IgD-negative memory B cell (primary cell): ENCODE measurements around the gene DNAI1. TPM values are rescaled to one million over a fixed set of nuclear protein-coding genes. Genes with fewer than 3 reads are reported as not detected.
A peak's percentile ranks its signal among the peaks of the same experiment; 100 is the strongest.
"Not testable (repeated sequence)": the region's sequence is repeated elsewhere in the genome, so short reads cannot be mapped to it uniquely, and the experiment has no call there.

Source experiments
- H3K27ac Mint-ChIP-seq, 3 donors: one replicate each; pipeline ENCODE4 v1.8.0; 2020 to 2022; ENCODE audit warnings: mild to moderate bottlenecking in 3 of 3, mixed read lengths in 3 of 3, moderate library complexity in 1 of 3
- H3K27me3 Mint-ChIP-seq: one replicate; pipeline ENCODE4 v1.8.0; 2021; ENCODE audit warnings: mixed read lengths
- H3K36me3 Mint-ChIP-seq: one replicate; pipeline ENCODE4 v1.8.0; 2020; ENCODE audit warnings: mild to moderate bottlenecking, mixed read lengths
- H3K4me1 Mint-ChIP-seq, 3 donors: one replicate each; pipeline ENCODE4 v1.8.0; 2020 to 2022; ENCODE audit warnings: mixed read lengths in 3 of 3, mild to moderate bottlenecking in 1 of 3
- H3K4me3 Mint-ChIP-seq, 4 donors: one replicate each; pipeline ENCODE4 v1.8.0; 2020 to 2022; ENCODE audit warnings: mild to moderate bottlenecking in 4 of 4, mixed read lengths in 4 of 4, moderate library complexity in 3 of 4
- H3K9me3 Mint-ChIP-seq, 3 donors: one replicate each; pipeline ENCODE4 v1.8.0; 2020 to 2021; ENCODE audit warnings: mixed read lengths in 3 of 3, mild to moderate bottlenecking in 1 of 3
- polyA plus RNA-seq: library from polyadenylated mRNA; unstranded; fragments of 300-500 nt; fragmentation: Illumina TruSeq; gene quantifications from one replicate; pipeline ENCODE4 v1.2.3, GENCODE V29; 2021

The DNAI1 gene
- polyA plus RNA-seq, 1 donor from 2014 or later = not detected

- Mint-ChIP-seq H3K9me3 (no peaks in the 10 kb centered on the region), H3K36me3 (peaks cover 1% of the 10 kb centered on the region), H3K4me3 (peak overlapping the region in 3 of 4 donors; percentile 10 to 36 (median 19)), H3K27me3 (peaks cover 2% of the 10 kb centered on the region), H3K4me1 (peaks cover 16 to 18% (median 17%) of the 10 kb centered on the region in 3 donors), H3K27ac (peak overlapping the region in 1 of 3 donors; percentile 79)
These were observed 751 bp downstream of the DNAI1 start for GRCh38 chr9:34459356-34459755.

- Mint-ChIP-seq H3K36me3 (peaks cover 1% of the 10 kb centered on the region), H3K4me3 (peak overlapping the region in 2 of 4 donors; percentile 32 to 36), H3K9me3 (no peaks in the 10 kb centered on the region), H3K4me1 (peaks cover 16 to 18% (median 17%) of the 10 kb centered on the region in 3 donors), H3K27me3 (peaks cover 2% of the 10 kb centered on the region), H3K27ac (peak overlapping the region in 1 of 3 donors; percentile 1)
These were observed 1.3 kb downstream of the DNAI1 start for GRCh38 chr9:34459941-34460340.

DNA sequence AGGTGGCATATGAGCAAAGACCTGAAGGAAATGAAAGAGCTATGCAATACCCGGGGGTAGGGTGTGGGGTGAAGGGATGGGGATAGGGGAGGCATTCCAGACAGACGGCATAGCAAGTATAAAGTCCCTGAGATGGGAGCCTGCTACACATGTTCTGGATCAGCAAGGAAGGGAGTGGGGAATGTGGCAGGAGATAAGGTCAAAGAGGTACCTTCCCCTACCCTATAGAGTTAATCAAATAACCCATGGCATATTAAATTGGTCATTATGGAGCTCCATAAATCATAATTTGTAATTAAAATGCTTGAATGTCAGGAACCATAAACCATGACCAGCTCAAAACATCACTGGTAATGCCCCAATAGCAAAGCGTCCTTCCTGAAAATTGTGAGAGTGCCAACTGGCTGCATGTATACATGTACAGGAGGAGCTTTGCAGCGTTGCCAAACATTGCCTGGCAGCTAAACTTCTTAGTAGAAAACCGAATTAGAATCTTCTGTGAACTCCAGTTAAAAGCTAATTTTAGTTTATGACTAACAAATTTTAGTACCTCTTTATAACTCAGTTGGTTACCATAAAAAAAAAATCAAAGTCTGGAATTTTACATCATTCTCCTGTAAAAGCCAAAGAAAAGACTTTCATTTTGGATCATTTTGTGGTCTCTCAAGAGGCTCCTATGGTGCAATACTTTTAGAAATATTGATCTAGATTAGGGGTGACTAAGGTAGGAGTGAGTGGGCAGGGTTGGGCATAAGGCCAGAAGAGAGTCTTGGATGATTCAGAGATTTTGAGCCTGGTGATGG is 4.7 kb downstream of the DNAI1 start:
- Mint-ChIP-seq H3K27me3 (peaks cover 2% of the 10 kb centered on the region), H3K4me3 (no peak overlapping the region), H3K4me1 (peaks cover 6 to 11% (median 8%) of the 10 kb centered on the region in 3 donors), H3K27ac (no peak overlapping the region), H3K9me3 (no peaks in the 10 kb centered on the region), H3K36me3 (peaks cover 1% of the 10 kb centered on the region)

GRCh38 chr9:34463901-34464232 is 5.3 kb downstream of the DNAI1 start:
- Mint-ChIP-seq H3K27me3 (peaks cover 2% of the 10 kb centered on the region), H3K4me3 (no peak overlapping the region), H3K4me1 (peaks cover under 1 to 7% (median 6%) of the 10 kb centered on the region in 3 donors), H3K36me3 (peaks cover 1% of the 10 kb centered on the region), H3K27ac (no peak overlapping the region), H3K9me3 (no peaks in the 10 kb centered on the region)

DNA sequence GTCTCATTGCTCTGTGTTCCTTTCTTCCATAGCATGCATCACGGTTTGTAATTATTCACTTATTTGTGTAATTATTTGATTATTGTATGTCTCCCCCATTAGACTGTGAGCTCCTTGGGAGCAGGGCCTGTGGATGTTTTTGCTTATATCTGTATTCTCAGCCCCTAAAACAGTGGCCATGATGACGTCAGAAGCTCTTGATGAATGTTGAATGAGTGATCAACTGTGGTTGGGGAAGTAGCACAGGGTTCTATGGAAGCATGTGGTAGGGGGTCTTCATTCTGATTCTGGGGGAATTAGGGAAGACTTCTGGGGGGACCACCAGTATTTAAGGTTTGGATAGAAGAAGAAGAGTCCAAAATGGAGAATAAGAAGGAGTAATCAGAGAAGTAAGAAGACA is 6.0 kb downstream of the DNAI1 start:
- H3K4me1 Mint-ChIP-seq = peaks cover 0 to 3% (median 3%) of the 10 kb centered on the region in 3 donors
- H3K4me3 Mint-ChIP-seq = no peak overlapping the region
- no peaks in the 10 kb centered on the region for H3K9me3 Mint-ChIP-seq
- peaks cover 1% of the 10 kb centered on the region for H3K36me3 Mint-ChIP-seq
- peaks cover 2% of the 10 kb centered on the region for H3K27me3 Mint-ChIP-seq
- H3K27ac Mint-ChIP-seq = no peak overlapping the region

DNA sequence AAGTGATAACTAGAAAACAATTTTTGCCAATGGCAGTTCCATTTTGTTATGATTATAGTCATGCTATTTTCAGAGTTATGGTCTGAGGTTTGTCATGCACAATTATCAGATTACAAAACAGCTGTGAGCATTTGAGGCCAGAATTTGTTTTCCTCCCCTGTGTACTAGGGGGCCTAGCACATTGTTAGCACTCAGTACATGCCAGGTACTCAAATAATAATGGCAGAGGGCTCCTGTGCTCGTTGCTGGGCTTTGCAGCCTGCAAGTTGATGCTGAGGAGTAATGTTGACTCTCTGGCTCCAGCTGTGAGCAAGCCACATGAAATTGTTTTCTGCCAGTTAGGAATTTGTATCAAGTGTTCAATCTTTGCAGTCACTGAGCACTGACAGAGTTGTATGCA is 6.9 kb downstream of the DNAI1 start:
- no peak overlapping the region for H3K4me3 Mint-ChIP-seq
- H3K36me3 Mint-ChIP-seq = no peaks in the 10 kb centered on the region
- peaks cover 2% of the 10 kb centered on the region for H3K27me3 Mint-ChIP-seq
- no peak overlapping the region for H3K27ac Mint-ChIP-seq
- H3K9me3 Mint-ChIP-seq = no peaks in the 10 kb centered on the region
- H3K4me1 Mint-ChIP-seq = no peaks in the 10 kb centered on the region

DNA sequence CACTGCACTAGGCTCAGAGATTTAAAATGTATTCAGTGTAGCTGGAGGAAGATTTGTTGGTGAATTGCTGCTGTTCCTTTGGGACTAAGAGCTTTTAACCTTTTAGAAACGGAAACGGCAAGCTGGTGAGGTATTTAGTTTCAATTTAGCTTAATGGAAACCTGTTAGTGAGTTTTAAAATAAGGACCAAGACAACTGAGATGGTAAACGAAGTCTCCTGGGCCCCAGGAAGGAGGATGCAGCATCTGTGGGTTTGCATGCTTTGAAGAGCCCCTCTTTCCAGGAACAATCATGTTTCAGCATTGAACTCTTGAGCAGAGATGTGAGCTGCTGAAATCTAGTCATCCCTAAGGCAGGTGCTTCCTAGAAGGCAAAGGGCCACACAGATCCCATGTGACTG is 16.5 kb downstream of the DNAI1 start:
- Mint-ChIP-seq H3K27me3 (peaks cover 9% of the 10 kb centered on the region), H3K9me3 (no peaks in the 10 kb centered on the region), H3K4me3 (no peak overlapping the region), H3K4me1 (no peaks in the 10 kb centered on the region), H3K27ac (no peak overlapping the region), H3K36me3 (no peaks in the 10 kb centered on the region)

- Mint-ChIP-seq H3K9me3 (no peaks in the 10 kb centered on the region), H3K4me3 (no peak overlapping the region), H3K27me3 (peaks cover 9% of the 10 kb centered on the region), H3K4me1 (no peaks in the 10 kb centered on the region), H3K27ac (no peak overlapping the region), H3K36me3 (no peaks in the 10 kb centered on the region)
These were observed 18.9 kb downstream of the DNAI1 start for GRCh38 chr9:34477541-34477940.

DNA sequence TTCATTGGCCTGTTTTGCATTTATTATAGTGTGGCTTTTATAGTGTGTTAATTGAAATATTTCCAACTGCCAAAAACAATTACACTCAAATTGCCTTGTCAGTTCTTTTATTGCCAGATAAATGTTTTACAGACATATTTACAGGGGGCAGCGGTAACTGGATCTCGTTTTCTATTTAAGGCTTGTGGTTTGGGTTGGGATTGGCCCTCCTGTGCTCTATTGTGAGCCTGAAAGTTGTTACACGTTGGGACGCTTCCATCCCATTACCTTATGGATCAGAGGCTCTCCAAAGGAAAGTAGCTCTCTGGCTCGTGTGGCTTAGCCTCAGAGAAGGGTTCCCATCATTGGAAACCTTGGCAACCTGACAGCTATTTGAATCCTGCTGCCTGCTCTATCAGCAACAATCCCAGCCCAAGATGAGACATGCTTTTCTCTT is 20.8 kb downstream of the DNAI1 start:
- Mint-ChIP-seq H3K36me3 (no peaks in the 10 kb centered on the region), H3K9me3 (no peaks in the 10 kb centered on the region), H3K27ac (no peak overlapping the region), H3K4me3 (no peak overlapping the region), H3K4me1 (no peaks in the 10 kb centered on the region), H3K27me3 (peaks cover 9% of the 10 kb centered on the region)

- peak overlapping the region in 1 of 4 donors; percentile 56 for H3K4me3 Mint-ChIP-seq
- not testable (repeated sequence) for H3K27me3 Mint-ChIP-seq, H3K36me3 Mint-ChIP-seq, H3K9me3 Mint-ChIP-seq, H3K4me1 Mint-ChIP-seq, H3K27ac Mint-ChIP-seq
These were observed 23.0 kb downstream of the DNAI1 start for GRCh38 chr9:34481620-34482019.

DNA sequence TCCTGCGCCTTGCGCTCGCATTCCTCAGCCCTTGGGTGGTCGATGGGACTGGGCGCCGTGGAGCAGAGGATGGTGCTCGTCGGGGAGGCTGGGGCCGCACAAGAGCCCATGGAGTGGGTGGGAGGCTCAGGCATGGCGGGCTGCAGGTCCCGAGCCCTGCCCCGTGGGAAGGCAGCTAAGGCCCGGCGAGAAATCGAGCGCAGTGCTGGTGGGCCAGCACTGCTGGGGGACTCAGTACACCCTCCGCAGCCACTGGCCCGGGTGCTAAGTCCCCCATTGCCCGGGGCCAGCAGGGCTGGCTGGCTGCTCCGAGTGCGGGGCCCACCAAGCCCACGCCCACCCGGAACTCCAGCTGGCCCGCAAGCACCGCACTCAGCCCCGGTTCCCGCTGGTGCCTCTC is 24.1 kb downstream of the DNAI1 start:
- not testable (repeated sequence) for H3K9me3 Mint-ChIP-seq, H3K36me3 Mint-ChIP-seq, H3K4me1 Mint-ChIP-seq, H3K4me3 Mint-ChIP-seq, H3K27ac Mint-ChIP-seq
- peaks cover 14% of the 10 kb centered on the region for H3K27me3 Mint-ChIP-seq

DNA sequence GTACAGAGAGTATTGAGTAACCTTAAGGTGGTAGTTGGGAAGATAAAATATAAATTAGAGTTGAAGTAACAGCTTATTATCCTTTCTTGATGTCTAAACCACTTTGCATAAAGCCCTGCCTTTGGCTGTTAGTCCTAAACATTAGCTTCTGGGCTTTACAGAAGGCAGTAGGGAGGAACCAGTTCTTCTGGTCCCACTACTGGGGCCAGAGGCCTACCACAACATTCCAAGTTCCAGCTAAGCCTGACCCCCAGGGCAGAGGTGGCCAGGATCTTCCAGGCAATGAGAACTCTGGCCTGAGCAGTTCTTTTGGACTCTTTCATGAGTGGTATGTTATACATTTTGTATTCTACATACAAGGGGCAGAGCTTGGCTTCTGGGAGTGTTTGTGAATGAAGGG is 26.1 kb downstream of the DNAI1 start:
- no peaks in the 10 kb centered on the region for H3K9me3 Mint-ChIP-seq
- peaks cover 25% of the 10 kb centered on the region for H3K27me3 Mint-ChIP-seq
- peaks cover 3% of the 10 kb centered on the region for H3K36me3 Mint-ChIP-seq
- no peak overlapping the region for H3K27ac Mint-ChIP-seq
- H3K4me1 Mint-ChIP-seq = no peaks in the 10 kb centered on the region
- H3K4me3 Mint-ChIP-seq = no peak overlapping the region

- Mint-ChIP-seq H3K36me3 (peaks cover 3% of the 10 kb centered on the region), H3K4me1 (no peaks in the 10 kb centered on the region), H3K9me3 (no peaks in the 10 kb centered on the region), H3K27me3 (peaks cover 25% of the 10 kb centered on the region), H3K4me3 (no peak overlapping the region), H3K27ac (no peak overlapping the region)
These were observed 27.2 kb downstream of the DNAI1 start for GRCh38 chr9:34485822-34486221.

- Mint-ChIP-seq H3K9me3 (no peaks in the 10 kb centered on the region), H3K36me3 (peaks cover 3% of the 10 kb centered on the region), H3K27me3 (peaks cover 30% of the 10 kb centered on the region), H3K4me3 (no peak overlapping the region), H3K4me1 (no peaks in the 10 kb centered on the region), H3K27ac (no peak overlapping the region)
These were observed 28.0 kb downstream of the DNAI1 start for GRCh38 chr9:34486572-34486971.

DNA sequence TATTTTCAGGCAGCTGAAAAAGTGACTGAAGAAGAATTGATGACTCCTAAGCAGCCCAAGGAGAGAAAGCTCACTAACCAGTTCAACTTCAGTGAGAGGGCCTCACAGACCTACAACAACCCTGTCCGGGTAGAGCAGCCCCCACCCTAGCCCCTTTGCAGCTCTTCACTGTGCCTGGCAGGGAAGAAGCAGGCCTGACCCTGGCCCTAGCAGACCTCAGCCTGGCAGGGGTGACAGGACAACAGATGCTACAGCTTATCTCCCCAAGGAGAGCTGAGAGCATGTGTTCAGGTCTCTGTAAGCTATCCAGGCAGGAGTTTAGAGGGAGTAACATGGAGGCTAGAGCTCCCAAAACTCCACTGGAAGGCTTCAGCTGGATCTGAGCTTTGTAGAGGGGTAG is 31.8 kb downstream of the DNAI1 start:
- H3K27ac Mint-ChIP-seq = peak overlapping the region in 1 of 3 donors; percentile 38
- H3K27me3 Mint-ChIP-seq = peaks cover 39% of the 10 kb centered on the region
- no peaks in the 10 kb centered on the region for H3K4me1 Mint-ChIP-seq

DNA sequence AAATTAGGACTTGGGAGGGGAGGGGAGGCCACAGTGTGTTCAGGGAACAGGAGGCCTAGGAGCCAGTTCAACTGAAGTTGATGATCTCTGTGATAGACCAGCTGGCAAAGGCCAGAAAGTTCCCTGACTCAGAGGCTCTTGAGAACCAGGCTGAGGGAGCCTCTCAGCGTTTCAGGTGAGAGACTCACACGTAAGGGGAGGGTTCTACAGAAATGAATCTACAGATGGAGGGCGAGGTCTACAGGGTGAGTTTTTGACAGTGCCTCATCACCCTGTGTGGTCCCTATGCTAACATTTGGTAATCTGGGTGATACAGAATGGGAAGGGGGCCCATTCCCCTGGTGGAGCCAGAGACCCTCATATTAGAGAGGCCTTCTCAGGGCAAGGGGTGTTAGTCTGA is 32.2 kb downstream of the DNAI1 start:
- H3K4me1 Mint-ChIP-seq = no peaks in the 10 kb centered on the region
- H3K4me3 Mint-ChIP-seq = no peak overlapping the region
- H3K9me3 Mint-ChIP-seq = no peaks in the 10 kb centered on the region
- H3K27me3 Mint-ChIP-seq = peaks cover 39% of the 10 kb centered on the region
- H3K36me3 Mint-ChIP-seq = no peaks in the 10 kb centered on the region
- peak overlapping the region in 1 of 3 donors; percentile 38 for H3K27ac Mint-ChIP-seq

More for the DNA sequence above, 31.8 kb downstream of the DNAI1 start:
- no peak overlapping the region for H3K4me3 Mint-ChIP-seq
- no peaks in the 10 kb centered on the region for H3K9me3 Mint-ChIP-seq
- no peaks in the 10 kb centered on the region for H3K36me3 Mint-ChIP-seq
